B cell (primary cell): Measurements from ENCODE around the gene COBLL1. TPM values are rescaled to one million over a fixed set of nuclear protein-coding genes. Genes with fewer than 3 reads are reported as not detected.

Experiments used
- ATAC-seq: fragments of 200-7000 bp; cut with Tn5 transposase; one replicate; pipeline ENCODE4 v1.10.0; 2021; ENCODE audit warnings: low read depth, mild to moderate bottlenecking, moderate number of reproducible peaks, moderate library complexity
- CTCF ChIA-PET: fragments of 350-600 bp; sonication (Branson Sonifier 250); formaldehyde crosslinking; loops from one replicate; lab custom pipeline; 2021; ENCODE audit warnings: antibody characterized with exemption, inconsistent platforms; lab: Charles Lee
- POLR2A ChIA-PET: fragments of 350-600 bp; sonication (Branson Sonifier 250); formaldehyde crosslinking; loops from one replicate; lab custom pipeline; 2021; ENCODE audit warnings: antibody characterized with exemption; lab: Charles Lee
- DNase-seq: peaks from one replicate; pipeline ENCODE4 v3.0.0; 2013
- H2AFZ ChIP-seq: 2 replicates; pipeline ENCODE4 v1.6.1; 2012; ENCODE audit warnings: mild to moderate bottlenecking, low read depth, low read length; ENCODE audit not compliant: insufficient read depth, poor library complexity, severe bottlenecking
- H3K27ac ChIP-seq, 2 donors: 1 replicate in 1 of 2; 2 replicates in 1 of 2; pipeline ENCODE4 v1.5.1; 2012 to 2013; ENCODE audit warnings: low read length in 2 of 2, mild to moderate bottlenecking in 2 of 2, moderate library complexity in 1 of 2
- H3K27me3 ChIP-seq, 4 experiments: fragments of 200-600 bp in 1 of 4; sonication (generic) in 1 of 4; replicated peaks in 1 of 4; 1 replicate in 2 of 4; 2 replicates in 2 of 4; pipeline versions ENCODE4 v1.6.1 to v1.7.0; 2013 to 2016; ENCODE audit warnings: low read length in 3 of 4, mild to moderate bottlenecking in 2 of 4, mixed read lengths in 1 of 4, moderate library complexity in 1 of 4; ENCODE audit not compliant: insufficient read depth in 4 of 4, control insufficient read depth in 3 of 4; ENCODE audit errors: control extremely low read depth in 1 of 4
- H3K36me3 ChIP-seq, 2 experiments: replicated peaks in 1 of 2; 1 replicate in 1 of 2; 2 replicates in 1 of 2; pipeline versions ENCODE4 v1.6.1 to v1.7.1; 2013; ENCODE audit warnings: low read length in 1 of 2; ENCODE audit not compliant: insufficient read depth in 2 of 2, control insufficient read depth in 1 of 2; ENCODE audit errors: control extremely low read depth in 1 of 2, extremely low read depth in 1 of 2
- H3K4me1 ChIP-seq, 2 donors: fragments of 200-600 bp in 1 of 2; sonication (generic) in 1 of 2; 1 replicate in 1 of 2; 2 replicates in 1 of 2; pipeline versions ENCODE4 v1.5.1 to v1.6.1; 2013 to 2017; ENCODE audit warnings: low read length in 2 of 2; ENCODE audit not compliant: control insufficient read depth in 2 of 2, insufficient read depth in 2 of 2
- H3K4me2 ChIP-seq: replicated peaks from 2 replicates; pipeline ENCODE3; 2012; ENCODE audit warnings: mild to moderate bottlenecking, low read depth, low read length; ENCODE audit not compliant: poor library complexity, severe bottlenecking
- H3K4me3 ChIP-seq, 5 experiments: fragments of 200-600 bp in 1 of 5; sonication (generic) in 1 of 5; 1 replicate in 3 of 5; 2 replicates in 2 of 5; pipeline versions ENCODE4 v1.5.1 to v1.7.0; 2011 to 2016; ENCODE audit warnings: low read length in 4 of 5, mild to moderate bottlenecking in 4 of 5, low read depth in 2 of 5, control low read depth in 1 of 5, moderate library complexity in 1 of 5; ENCODE audit not compliant: insufficient read depth in 1 of 5; ENCODE audit errors: control extremely low read depth in 1 of 5, extremely low read depth in 1 of 5
- H3K79me2 ChIP-seq: fragments of 200-600 bp; sonication (generic); one replicate; pipeline ENCODE4 v1.6.0; 2016; ENCODE audit warnings: low read length; ENCODE audit not compliant: control insufficient read depth, insufficient read depth
- H3K9ac ChIP-seq: fragments of 200-600 bp; sonication (generic); 2 replicates; pipeline ENCODE4 v1.6.1; 2017; ENCODE audit warnings: mild to moderate bottlenecking, low read length, moderate library complexity
- H3K9me3 ChIP-seq, 3 donors: one replicate each; pipeline versions ENCODE4 v1.6.1 to v1.7.1; 2013; ENCODE audit warnings: low read length in 2 of 3; ENCODE audit not compliant: control insufficient read depth in 2 of 3, insufficient read depth in 1 of 3; ENCODE audit errors: control extremely low read depth in 1 of 3
- H4K20me1 ChIP-seq: 2 replicates; pipeline ENCODE4 v1.6.0; 2012; ENCODE audit warnings: mild to moderate bottlenecking, low read length; ENCODE audit not compliant: insufficient read depth, control insufficient read depth, poor library complexity, severe bottlenecking
- H3K27ac Mint-ChIP-seq: one replicate; pipeline ENCODE4 v1.8.0; 2021; ENCODE audit warnings: mixed read lengths
- H3K27me3 Mint-ChIP-seq: one replicate; pipeline ENCODE4 v1.8.0; 2021; ENCODE audit warnings: mixed read lengths
- H3K4me1 Mint-ChIP-seq: one replicate; pipeline ENCODE4 v1.8.0; 2021; ENCODE audit warnings: mixed read lengths
- H3K4me3 Mint-ChIP-seq: one replicate; pipeline ENCODE4 v1.8.0; 2021; ENCODE audit warnings: mixed read lengths
- H3K9me3 Mint-ChIP-seq: one replicate; pipeline ENCODE4 v1.8.0; 2022; ENCODE audit warnings: mixed read lengths; ENCODE audit not compliant: insufficient read depth
- EZH2 ChIP-seq: IDR thresholded peaks from 2 replicates; pipeline ENCODE4 v1.6.1; 2012; ENCODE audit warnings: borderline replicate concordance, low read depth, mild to moderate bottlenecking, moderate library complexity, low read length; ENCODE audit not compliant: insufficient read depth, poor library complexity, severe bottlenecking
- WGBS: methylation state at CpG from one replicate; pipeline ENCODE4 v1.1.5; 2013; ENCODE audit warnings: missing lambda C conversion rate; ENCODE audit not compliant: insufficient coverage; 5-methylcytosine and 5-hydroxymethylcytosine counted together
- intact Hi-C: fragments of 100-400 bp; cut with micrococcal nuclease; formaldehyde crosslinking; loops from one replicate; pipeline ENCODE4 v1.10.0; 2022
- polyA plus RNA-seq: library from polyadenylated mRNA; depleted of rRNA; stranded (reverse); fragments of >200 nt; gene quantifications from 2 replicates; pipeline ENCODE4 v1.2.3, GENCODE V29; 2012
- total RNA-seq, 2 donors: library from RNA; stranded (reverse); fragments of 120-200 nt in 1 of 2; gene quantifications; 1 replicate in 1 of 2; 2 replicates in 1 of 2; pipeline versions ENCODE4 v1.2.3 to v1.2.4, GENCODE V29; 2013 to 2022
- TF ChIP-seq, protein P1 (sequence below): fragments of 200-600 bp; IDR thresholded peaks from one replicate; pipeline ENCODE4 v1.8.0; 2022; ENCODE audit warnings: antibody characterized with exemption, mild to moderate bottlenecking

The COBLL1 gene
- total and polyA plus RNA-seq, 2 donors (not counting 1 experiment from before 2014, with no cell fraction given), result 45.1 to 234 TPM

DNA sequence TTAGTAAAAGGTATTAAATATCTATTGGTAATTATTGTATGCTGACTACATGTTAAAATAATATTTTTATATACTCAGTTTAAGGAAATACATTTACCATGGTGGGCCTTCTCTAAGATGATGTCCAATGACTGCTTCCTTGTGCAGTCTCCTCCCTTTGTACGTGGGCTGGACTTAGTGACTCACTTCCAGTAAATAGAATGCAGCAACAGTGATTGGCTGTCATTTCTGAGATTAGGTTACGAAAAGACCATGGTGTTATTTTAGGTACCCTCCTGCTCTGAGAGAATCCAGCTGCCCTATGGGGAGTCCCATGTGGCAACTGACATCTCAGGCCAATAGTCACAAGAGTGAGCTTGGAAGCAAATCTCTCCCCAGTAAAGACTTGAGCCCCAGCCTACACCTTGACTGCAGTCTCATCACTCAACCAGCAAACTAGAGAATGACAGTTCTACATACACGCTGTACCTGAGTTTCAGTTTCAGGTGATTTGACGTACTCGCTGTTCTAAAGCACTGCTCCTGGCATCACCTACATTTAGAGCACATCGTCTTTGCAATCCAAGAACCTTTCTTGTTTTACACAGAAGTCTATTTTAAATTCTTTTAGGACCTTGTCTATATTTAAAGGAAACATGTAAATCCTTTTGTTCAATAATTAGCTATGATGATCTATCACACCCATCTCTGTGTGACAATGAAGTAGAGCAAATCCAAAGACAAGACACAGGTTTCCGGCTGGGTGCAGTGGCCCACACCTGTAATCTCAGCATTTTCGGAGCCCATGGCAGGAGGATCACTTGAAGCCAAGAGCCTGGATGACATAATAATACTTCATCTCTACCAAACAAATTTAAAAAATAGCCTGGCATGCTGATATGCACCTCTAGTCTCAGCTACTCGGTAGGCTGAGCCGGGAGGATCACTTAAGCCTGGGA lies 87.2 kb downstream of the COBLL1 start:
- Mint-ChIP-seq H3K4me3 (peak overlapping the region; percentile 66), H3K27ac (peak overlapping the region; percentile 80), H3K9me3 (no peaks in the 10 kb centered on the region), H3K4me1 (peaks cover 66% of the 10 kb centered on the region), H3K27me3 (no peaks in the 10 kb centered on the region)
- no peaks in the 10 kb centered on the region for H3K27me3 ChIP-seq
- peak overlapping the region; percentile 69 for H3K4me2 ChIP-seq
- no peaks in the 10 kb centered on the region for H3K9me3 ChIP-seq
- intact Hi-C loops, result loop anchor here (1.0 kb wide), 2 partner anchors 8 to 9 kb away; no protein-coding TSS in a partner anchor
- POLR2A ChIA-PET, result no interaction called here
- CTCF ChIA-PET, result interaction anchor here (0.6 to 2.4 kb wide), 3 partner anchors 14 to 112 kb away, joined by 3 to 12 read pairs (median 5); no protein-coding TSS in a partner anchor
- ATAC-seq (peak; percentile 70), DNase-seq (peak; percentile 71)
- peaks cover 39 to 52% of the 10 kb centered on the region in 2 donors for H3K4me1 ChIP-seq
- H3K9ac ChIP-seq, result peak overlapping the region; percentile 54
- peak overlapping the region in 3 of 5 experiments; percentile 6 to 59 (median 30) for H3K4me3 ChIP-seq
- H2AFZ ChIP-seq, result peak overlapping the region; percentile 11
- H3K79me2 ChIP-seq, result peaks cover 99% of the 10 kb centered on the region
- no peak for TF ChIP-seq EZH2
- TF ChIP-seq, protein P1, sequence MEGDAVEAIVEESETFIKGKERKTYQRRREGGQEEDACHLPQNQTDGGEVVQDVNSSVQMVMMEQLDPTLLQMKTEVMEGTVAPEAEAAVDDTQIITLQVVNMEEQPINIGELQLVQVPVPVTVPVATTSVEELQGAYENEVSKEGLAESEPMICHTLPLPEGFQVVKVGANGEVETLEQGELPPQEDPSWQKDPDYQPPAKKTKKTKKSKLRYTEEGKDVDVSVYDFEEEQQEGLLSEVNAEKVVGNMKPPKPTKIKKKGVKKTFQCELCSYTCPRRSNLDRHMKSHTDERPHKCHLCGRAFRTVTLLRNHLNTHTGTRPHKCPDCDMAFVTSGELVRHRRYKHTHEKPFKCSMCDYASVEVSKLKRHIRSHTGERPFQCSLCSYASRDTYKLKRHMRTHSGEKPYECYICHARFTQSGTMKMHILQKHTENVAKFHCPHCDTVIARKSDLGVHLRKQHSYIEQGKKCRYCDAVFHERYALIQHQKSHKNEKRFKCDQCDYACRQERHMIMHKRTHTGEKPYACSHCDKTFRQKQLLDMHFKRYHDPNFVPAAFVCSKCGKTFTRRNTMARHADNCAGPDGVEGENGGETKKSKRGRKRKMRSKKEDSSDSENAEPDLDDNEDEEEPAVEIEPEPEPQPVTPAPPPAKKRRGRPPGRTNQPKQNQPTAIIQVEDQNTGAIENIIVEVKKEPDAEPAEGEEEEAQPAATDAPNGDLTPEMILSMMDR, result no peak
- H3K36me3 ChIP-seq, result peaks cover 0 to 3% of the 10 kb centered on the region in 2 experiments
- peaks cover 8% of the 10 kb centered on the region for H4K20me1 ChIP-seq
- 78% methylated on average over 7 of the region's 10 CpGs for WGBS
- peak overlapping the region; percentile 57 to 62 for H3K27ac ChIP-seq

DNA sequence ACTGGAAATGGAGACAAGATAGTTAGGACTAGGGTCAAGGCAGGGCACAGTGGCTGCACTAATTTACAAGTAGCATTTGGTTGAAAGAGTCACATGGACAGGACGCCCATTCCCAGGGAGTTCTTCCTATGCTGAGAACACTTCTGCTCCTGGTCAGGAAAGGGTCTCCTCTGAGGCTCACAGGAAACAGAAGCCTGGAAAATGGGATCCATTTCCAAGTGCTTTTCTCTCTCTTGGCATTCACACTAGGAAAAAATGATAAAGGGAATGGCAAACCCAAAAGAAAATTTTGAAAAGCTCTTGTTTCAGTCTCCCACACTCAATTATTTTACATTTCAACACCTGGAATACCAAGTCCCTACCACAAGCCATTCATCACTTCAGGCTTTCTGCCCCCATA lies 88.7 kb downstream of the COBLL1 start:
- no peaks in the 10 kb centered on the region for H3K27me3 Mint-ChIP-seq
- H3K9ac ChIP-seq, result no peak overlapping the region
- H3K27ac Mint-ChIP-seq, result no peak overlapping the region
- H4K20me1 ChIP-seq, result peaks cover 8% of the 10 kb centered on the region
- DNase-seq (no peak), ATAC-seq (no peak)
- peaks cover 96% of the 10 kb centered on the region for H3K79me2 ChIP-seq
- ChIA-PET CTCF (interaction anchor here (0.7 to 1.3 kb wide), 5 partner anchors 15 to 297 kb away, joined by 3 to 4 read pairs (median 4); no protein-coding TSS in a partner anchor), POLR2A (interaction anchor here (0.9 kb wide), 1 partner anchor 88 kb away, joined by 5 read pairs; no protein-coding TSS in a partner anchor)
- peaks cover 36 to 50% of the 10 kb centered on the region in 2 donors for H3K4me1 ChIP-seq
- no peak overlapping the region for H3K27ac ChIP-seq
- H3K4me3 Mint-ChIP-seq, result no peak overlapping the region
- H3K9me3 Mint-ChIP-seq, result no peaks in the 10 kb centered on the region
- intact Hi-C loops, result no loop called here
- no peak overlapping the region for H3K4me3 ChIP-seq
- TF ChIP-seq, protein P1, result no peak
- no peak for TF ChIP-seq EZH2
- no peaks in the 10 kb centered on the region for H3K27me3 ChIP-seq
- WGBS, result 100% methylated on average over 1 of the region's 1 CpG
- H3K4me1 Mint-ChIP-seq, result peaks cover 70% of the 10 kb centered on the region
- no peaks in the 10 kb centered on the region for H3K9me3 ChIP-seq
- peaks cover 0 to 3% of the 10 kb centered on the region in 2 experiments for H3K36me3 ChIP-seq
- H3K4me2 ChIP-seq, result no peak overlapping the region
- H2AFZ ChIP-seq, result no peak overlapping the region
